Stimulated activated CD8-positive, alpha-beta memory T cell treated with anti-CD3 and anti-CD28 coated beads, Interleukin-12 subunit alpha, Interleukin-12 subunit beta, amount 100 ng/mL, for 24 hours (primary cell): ENCODE results near the gene ZDHHC11B.

Experiments used
- DNase-seq: peaks from one replicate; pipeline ENCODE4 v3.0.0-alpha.2; 2020; ENCODE audit errors: extremely low read depth

ZDHHC11B gene

DNA sequence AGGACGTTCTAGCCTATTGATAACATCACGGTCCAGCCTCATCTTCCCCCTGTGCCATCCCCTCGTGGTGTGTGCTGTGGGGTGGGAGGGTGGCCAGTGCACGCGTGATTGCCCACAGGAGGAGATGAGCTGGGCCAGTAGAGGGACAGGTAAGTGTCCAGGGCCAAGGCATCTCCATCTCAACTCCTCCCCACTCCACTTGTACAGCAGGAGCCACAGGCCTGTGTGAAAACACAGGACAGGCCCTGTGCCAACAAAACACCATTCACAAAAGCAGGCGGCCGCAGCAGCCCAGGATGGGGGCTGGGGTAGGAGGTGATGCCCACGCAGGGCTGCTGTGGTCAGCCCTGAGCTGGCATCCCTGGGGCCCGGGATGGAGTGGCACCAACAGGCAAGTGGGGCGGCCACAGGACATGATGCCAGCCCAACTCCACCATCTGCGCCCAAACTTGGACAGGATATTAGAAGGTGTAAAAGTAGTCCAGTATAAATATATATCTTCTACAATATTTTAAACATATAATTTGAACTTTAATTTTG lies 124.0 kb downstream of the ZDHHC11B start:
- DNase-seq: no peak
